ENCODE results near the gene NHSL1.

DNA sequence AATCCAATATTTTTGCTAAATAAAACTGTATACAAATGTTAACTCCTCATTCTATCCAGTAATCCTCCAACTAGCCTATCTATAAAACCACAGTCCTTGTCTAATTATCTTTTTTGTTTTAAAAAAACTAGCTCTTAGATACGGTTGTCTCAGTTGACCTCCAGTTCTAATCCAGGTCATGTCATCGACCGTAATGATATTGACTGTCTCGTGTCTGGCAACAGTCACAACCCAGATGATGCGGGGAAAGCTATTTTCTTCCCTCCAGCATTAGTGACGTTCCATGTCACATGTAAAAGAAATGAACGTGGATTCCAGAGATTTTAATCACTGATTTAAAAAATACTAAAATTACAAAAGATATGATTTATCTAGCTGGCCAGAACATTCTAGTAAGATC lies 59.7 kb downstream of the NHSL1 start:
- TF ChIP-seq, protein P1, sequence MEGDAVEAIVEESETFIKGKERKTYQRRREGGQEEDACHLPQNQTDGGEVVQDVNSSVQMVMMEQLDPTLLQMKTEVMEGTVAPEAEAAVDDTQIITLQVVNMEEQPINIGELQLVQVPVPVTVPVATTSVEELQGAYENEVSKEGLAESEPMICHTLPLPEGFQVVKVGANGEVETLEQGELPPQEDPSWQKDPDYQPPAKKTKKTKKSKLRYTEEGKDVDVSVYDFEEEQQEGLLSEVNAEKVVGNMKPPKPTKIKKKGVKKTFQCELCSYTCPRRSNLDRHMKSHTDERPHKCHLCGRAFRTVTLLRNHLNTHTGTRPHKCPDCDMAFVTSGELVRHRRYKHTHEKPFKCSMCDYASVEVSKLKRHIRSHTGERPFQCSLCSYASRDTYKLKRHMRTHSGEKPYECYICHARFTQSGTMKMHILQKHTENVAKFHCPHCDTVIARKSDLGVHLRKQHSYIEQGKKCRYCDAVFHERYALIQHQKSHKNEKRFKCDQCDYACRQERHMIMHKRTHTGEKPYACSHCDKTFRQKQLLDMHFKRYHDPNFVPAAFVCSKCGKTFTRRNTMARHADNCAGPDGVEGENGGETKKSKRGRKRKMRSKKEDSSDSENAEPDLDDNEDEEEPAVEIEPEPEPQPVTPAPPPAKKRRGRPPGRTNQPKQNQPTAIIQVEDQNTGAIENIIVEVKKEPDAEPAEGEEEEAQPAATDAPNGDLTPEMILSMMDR (conservative IDR thresholded peaks at IDR 0.05; ENCODE audit: low read length) = no peak
- no peak for TF ChIP-seq EZH2phosphoT487 (IDR thresholded peaks at IDR 0.05; ENCODE audit: borderline replicate concordance, low read depth, low read length)
